NB4 (cell line): ENCODE data around the gene OR2V1.

Experiments used
- DNase-seq: peaks from one replicate; pipeline ENCODE4 v3.0.0; 2010; ENCODE audit warnings: low read depth
- H3K4me3 ChIP-seq: one replicate; pipeline ENCODE4 v1.5.1; 2011; ENCODE audit warnings: mild to moderate bottlenecking, low read depth, low read length, moderate library complexity
- MYC ChIP-seq: IDR thresholded peaks from 2 replicates; pipeline ENCODE4 v1.6.1; 2011; ENCODE audit warnings: low read depth, low read length
- POLR2A ChIP-seq: IDR thresholded peaks from 2 replicates; pipeline ENCODE4 v1.6.1; 2011; ENCODE audit warnings: mild to moderate bottlenecking; ENCODE audit not compliant: insufficient read length; ENCODE audit errors: extremely low read depth
- TF ChIP-seq, protein P1 (sequence below): IDR thresholded peaks from 2 replicates; pipeline ENCODE4 v1.6.1; 2011; ENCODE audit warnings: low read depth, low read length
- TF ChIP-seq, protein P2 (sequence below): IDR thresholded peaks from one replicate; pipeline ENCODE4 v1.5.1; 2012; ENCODE audit warnings: low read depth, low read length

The OR2V1 gene

DNA sequence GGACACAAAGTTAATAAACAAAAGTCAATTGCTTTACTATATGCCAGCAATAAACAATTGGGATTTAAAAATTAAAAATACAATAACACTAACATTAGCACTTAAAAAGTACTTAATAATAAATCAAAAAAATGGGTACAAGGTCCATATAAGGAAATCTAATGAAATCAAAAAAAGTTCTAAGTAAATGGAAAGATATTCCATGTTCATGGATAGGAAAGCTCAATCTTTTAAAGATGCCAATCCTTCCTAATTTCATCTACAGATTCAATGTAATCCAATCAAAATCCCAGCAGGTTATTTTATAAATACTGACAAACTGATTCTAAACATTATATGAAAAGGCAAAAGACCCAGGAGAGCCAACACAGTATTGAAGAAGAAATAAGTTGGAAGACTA lies 49.0 kb downstream of the OR2V1 start:
- no peak overlapping the region for H3K4me3 ChIP-seq
- no peak for TF ChIP-seq MYC
- no peak for DNase-seq

DNA sequence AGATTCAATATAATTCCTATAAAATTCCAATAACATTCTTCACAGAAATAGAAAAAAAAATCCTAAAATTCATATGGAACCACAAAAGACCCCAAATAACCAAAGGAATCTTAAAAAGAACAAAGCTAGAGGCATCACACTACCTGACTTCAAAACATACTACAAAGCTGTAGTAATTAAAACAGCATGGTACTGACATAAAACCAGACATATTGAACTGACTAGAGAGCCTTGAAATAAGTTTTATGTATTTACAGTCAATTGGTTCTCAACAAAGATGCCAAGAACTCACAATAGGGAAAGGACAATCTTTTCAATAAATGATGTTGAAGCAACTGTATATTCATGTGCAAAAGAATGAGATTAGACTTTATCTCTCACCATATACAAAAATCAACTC lies 54.0 kb downstream of the OR2V1 start:
- DNase-seq: no peak
- no peak overlapping the region for H3K4me3 ChIP-seq
- TF ChIP-seq, protein P1, sequence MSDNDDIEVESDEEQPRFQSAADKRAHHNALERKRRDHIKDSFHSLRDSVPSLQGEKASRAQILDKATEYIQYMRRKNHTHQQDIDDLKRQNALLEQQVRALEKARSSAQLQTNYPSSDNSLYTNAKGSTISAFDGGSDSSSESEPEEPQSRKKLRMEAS: no peak
- TF ChIP-seq POLR2A: no peak
- TF ChIP-seq, protein P2, sequence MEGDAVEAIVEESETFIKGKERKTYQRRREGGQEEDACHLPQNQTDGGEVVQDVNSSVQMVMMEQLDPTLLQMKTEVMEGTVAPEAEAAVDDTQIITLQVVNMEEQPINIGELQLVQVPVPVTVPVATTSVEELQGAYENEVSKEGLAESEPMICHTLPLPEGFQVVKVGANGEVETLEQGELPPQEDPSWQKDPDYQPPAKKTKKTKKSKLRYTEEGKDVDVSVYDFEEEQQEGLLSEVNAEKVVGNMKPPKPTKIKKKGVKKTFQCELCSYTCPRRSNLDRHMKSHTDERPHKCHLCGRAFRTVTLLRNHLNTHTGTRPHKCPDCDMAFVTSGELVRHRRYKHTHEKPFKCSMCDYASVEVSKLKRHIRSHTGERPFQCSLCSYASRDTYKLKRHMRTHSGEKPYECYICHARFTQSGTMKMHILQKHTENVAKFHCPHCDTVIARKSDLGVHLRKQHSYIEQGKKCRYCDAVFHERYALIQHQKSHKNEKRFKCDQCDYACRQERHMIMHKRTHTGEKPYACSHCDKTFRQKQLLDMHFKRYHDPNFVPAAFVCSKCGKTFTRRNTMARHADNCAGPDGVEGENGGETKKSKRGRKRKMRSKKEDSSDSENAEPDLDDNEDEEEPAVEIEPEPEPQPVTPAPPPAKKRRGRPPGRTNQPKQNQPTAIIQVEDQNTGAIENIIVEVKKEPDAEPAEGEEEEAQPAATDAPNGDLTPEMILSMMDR: no peak
- TF ChIP-seq MYC: no peak
